Left ventricle myocardium inferior (tissue), 1 donor: ENCODE results near the gene FUT9. TPM values are rescaled to one million over a fixed set of nuclear protein-coding genes. Genes with fewer than 3 reads are reported as not detected.

Experiments
- DNase-seq: peaks from one replicate; pipeline ENCODE4 v3.0.0-alpha.2; 2020
- H3K27ac ChIP-seq: fragments of 200-600 bp; replicated peaks from 2 replicates; pipeline ENCODE4 v1.8.0; 2021
- H3K27me3 ChIP-seq: fragments of 200-600 bp; 2 replicates; pipeline ENCODE4 v1.8.0; 2021; ENCODE audit warnings: low read depth
- H3K36me3 ChIP-seq: fragments of 200-600 bp; 2 replicates; pipeline ENCODE4 v1.8.0; 2021
- H3K4me1 ChIP-seq: fragments of 200-600 bp; 2 replicates; pipeline ENCODE4 v1.8.0; 2021
- H3K4me3 ChIP-seq: fragments of 200-600 bp; 2 replicates; pipeline ENCODE4 v1.8.0; 2021; ENCODE audit warnings: mild to moderate bottlenecking, moderate library complexity
- H3K9me3 ChIP-seq: fragments of 200-600 bp; replicated peaks from 2 replicates; pipeline ENCODE4 v1.8.0; 2021
- CTCF ChIP-seq: fragments of 200-600 bp; IDR thresholded peaks from 2 replicates; pipeline ENCODE4 v1.8.0; 2021; ENCODE audit warnings: antibody characterized with exemption, mild to moderate bottlenecking, borderline replicate concordance
- intact Hi-C: fragments of 100-400 bp; cut with micrococcal nuclease; formaldehyde crosslinking; loops from one replicate; pipeline ENCODE4 v1.11.0; 2022
- total RNA-seq: library from RNA; stranded (reverse); fragmentation: NEBNext Ultra II Directional; extraction: Animal tissue kit (Norgen Biotek cat#: 25700); gene quantifications from one replicate; pipeline ENCODE4 v1.2.1, GENCODE V29; 2021
- donor health status: DM: no; HTN: yes; CAD: no; lungs with severe emphysema.

Gene FUT9
- total RNA-seq, 1 donor from 2014 or later: not detected

DNA sequence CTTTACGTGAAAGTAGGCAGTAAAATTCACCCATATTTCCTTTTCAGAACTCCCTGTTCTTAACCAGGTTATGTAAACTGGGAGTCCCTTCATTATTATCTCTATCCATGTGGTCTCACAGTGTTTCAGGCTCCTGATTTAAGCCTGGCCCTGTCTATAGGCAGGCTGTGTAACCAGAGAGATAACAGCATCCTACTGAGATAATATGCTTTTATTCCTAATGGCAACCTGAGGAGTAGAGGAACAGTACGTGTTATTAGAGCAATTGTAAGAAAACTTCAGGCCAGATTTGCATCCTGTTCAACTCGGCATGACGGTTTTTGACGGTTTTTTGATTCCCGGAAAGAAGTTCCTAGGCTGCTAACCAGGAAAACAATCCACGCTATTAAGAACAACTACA is 16.9 kb downstream of the FUT9 start:
- Histone ChIP-seq H3K9me3 (no peaks in the 10 kb centered on the region), H3K27ac (no peak overlapping the region), H3K36me3 (no peaks in the 10 kb centered on the region), H3K4me3 (no peak overlapping the region), H3K27me3 (no peaks in the 10 kb centered on the region), H3K4me1 (no peaks in the 10 kb centered on the region)
- no peak for TF ChIP-seq CTCF
- intact Hi-C loops: no loop called here
- DNase-seq: no peak

DNA sequence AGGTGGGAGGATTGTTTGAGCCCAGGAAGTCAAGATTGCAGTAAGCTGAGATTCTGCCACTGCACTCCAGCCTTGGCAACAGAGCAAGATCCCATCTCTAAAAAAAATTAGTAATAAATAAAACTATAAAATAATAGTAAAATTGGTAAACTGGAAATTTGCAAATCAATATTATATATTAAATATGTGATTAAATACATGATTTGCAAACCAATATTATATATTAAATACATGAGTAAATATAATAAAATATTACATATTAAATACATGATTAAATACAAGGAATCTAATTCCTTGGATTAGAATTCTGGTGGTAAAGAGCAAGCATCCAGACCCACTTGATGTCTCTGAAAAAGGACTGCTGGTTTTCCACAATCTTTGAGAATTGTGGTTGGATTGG is 35.8 kb downstream of the FUT9 start:
- Histone ChIP-seq H3K36me3 (no peaks in the 10 kb centered on the region), H3K27me3 (no peaks in the 10 kb centered on the region), H3K4me1 (no peaks in the 10 kb centered on the region), H3K4me3 (no peak overlapping the region), H3K27ac (no peak overlapping the region), H3K9me3 (no peaks in the 10 kb centered on the region)
- no peak for DNase-seq
- TF ChIP-seq CTCF: no peak
- intact Hi-C loops: no loop called here

- Histone ChIP-seq H3K36me3 (no peaks in the 10 kb centered on the region), H3K4me3 (no peak overlapping the region), H3K27ac (no peak overlapping the region), H3K4me1 (no peaks in the 10 kb centered on the region), H3K9me3 (no peaks in the 10 kb centered on the region), H3K27me3 (no peaks in the 10 kb centered on the region)
- no peak for DNase-seq
- no peak for TF ChIP-seq CTCF
- intact Hi-C loops: no loop called here
These were observed 42.3 kb downstream of the FUT9 start for GRCh38 chr6:96058082-96058481.

DNA sequence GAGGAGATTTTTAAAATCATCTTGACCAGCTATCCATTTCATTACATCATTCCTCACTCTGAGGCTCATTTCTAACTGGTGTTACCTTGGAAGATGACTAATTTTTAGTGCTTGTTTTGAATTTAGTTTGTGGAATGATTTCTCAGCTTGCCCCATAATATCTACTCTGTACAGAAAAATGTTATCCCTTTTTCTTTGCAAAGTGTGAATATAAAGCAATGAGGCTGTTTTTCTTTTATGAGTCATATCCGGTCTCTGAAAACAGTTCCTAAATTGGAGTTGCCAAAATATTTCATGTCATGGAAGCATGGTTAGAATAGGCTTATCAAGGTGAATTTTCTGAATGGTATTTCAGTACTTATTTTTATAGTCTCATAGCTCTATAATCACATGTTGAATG is 43.8 kb downstream of the FUT9 start:
- Histone ChIP-seq H3K27ac (no peak overlapping the region), H3K9me3 (no peaks in the 10 kb centered on the region), H3K4me1 (no peaks in the 10 kb centered on the region), H3K27me3 (no peaks in the 10 kb centered on the region), H3K4me3 (no peak overlapping the region), H3K36me3 (no peaks in the 10 kb centered on the region)
- no peak for DNase-seq
- intact Hi-C loops: no loop called here
- TF ChIP-seq CTCF: no peak

- H3K4me3 ChIP-seq: no peak overlapping the region
- H3K9me3 ChIP-seq: no peaks in the 10 kb centered on the region
- intact Hi-C loops: no loop called here
- H3K27me3 ChIP-seq: no peaks in the 10 kb centered on the region
- TF ChIP-seq CTCF: no peak
- no peak for DNase-seq
- no peaks in the 10 kb centered on the region for H3K36me3 ChIP-seq
- no peaks in the 10 kb centered on the region for H3K4me1 ChIP-seq
- H3K27ac ChIP-seq: no peak overlapping the region
These were observed 44.5 kb downstream of the FUT9 start for GRCh38 chr6:96060249-96060648.

DNA sequence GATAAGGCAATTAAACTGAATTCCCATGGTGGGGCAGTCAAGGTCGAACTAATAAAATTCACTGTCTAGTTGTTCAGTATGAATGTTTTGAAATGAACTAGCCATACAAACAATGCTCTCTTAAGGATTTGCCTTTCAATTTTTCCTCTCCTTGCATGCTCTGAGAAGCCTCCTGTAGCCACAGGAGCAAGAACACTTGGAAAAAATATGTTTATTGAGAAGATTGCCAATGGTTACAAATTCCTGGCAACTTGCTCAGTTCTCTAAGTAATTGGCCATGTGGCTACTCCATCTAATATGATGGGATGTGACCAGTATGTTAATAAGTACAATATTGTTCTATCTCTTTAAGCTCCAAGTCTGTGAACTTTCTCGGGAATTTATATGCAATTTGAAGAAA is 49.4 kb downstream of the FUT9 start:
- no peak for TF ChIP-seq CTCF
- no peak for DNase-seq
- H3K9me3 ChIP-seq: no peaks in the 10 kb centered on the region
- H3K36me3 ChIP-seq: no peaks in the 10 kb centered on the region
- intact Hi-C loops: no loop called here
- H3K27me3 ChIP-seq: no peaks in the 10 kb centered on the region
- no peak overlapping the region for H3K27ac ChIP-seq
- H3K4me3 ChIP-seq: no peak overlapping the region
- no peaks in the 10 kb centered on the region for H3K4me1 ChIP-seq
